NCI-H774 (cell line): Measurements from ENCODE around the gene JAKMIP3.

Source experiments
- DNase-seq: peaks from one replicate; lab custom pipeline; 2025; lab: John Stamatoyannopoulos, UW

The JAKMIP3 gene

DNA sequence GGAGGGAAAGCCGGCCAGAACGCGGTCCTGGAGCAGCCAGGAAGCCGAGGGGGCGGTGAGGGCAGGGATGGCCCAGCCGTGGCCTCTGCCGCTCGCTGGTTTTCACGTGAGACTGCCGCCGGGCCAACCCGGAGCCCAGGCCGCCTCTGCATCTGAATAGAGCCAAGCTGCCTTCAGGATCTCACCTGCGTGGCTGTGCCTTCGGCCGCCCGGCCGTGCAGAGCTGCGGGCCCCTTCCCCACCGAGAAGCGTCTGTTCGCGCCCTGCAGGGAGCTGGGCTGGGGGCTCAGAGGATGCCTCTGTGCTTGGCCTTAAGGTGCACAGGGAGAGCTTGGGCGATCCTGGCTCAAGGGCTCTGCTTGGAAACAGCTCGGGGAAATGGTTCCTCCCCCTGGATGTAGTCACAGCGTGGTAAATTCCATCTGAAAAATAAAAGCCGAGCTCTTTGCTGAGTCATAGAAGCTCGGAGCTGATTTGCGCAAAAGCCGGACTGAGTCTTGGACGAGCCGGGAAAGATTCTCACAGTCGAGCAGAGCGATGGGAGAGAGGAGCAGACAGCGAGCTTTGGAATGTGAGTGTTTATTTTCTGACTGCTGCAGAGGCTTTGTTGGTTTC is at the start of gene JAKMIP3:
Gene JAKMIP3 (plus strand): TSS at position 456 of the 615 bp plus-strand sequence. CDS start 38,863 bp downstream, outside the sequence.
- DNase-seq: no peak

DNA sequence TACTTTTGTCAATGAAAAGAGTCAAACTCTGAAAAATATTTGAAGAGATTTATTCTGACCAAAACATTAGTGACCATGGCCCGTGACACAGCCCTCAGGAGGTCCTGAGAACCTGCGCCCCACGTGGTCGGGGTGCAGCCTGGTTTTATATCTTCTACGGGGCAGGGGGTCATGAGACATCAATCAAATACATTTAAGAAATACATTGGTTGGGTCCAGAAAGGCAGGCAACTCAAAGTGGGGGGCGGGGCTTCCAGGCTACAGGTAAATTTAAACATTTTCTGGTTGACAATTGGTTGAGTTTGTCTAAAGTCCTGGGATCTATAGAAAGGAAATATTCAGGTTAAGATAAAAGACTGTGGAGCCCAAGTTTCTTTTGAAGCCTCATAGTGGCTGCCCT is 49.2 kb upstream of the JAKMIP3 start:
- DNase-seq: no peak

DNA sequence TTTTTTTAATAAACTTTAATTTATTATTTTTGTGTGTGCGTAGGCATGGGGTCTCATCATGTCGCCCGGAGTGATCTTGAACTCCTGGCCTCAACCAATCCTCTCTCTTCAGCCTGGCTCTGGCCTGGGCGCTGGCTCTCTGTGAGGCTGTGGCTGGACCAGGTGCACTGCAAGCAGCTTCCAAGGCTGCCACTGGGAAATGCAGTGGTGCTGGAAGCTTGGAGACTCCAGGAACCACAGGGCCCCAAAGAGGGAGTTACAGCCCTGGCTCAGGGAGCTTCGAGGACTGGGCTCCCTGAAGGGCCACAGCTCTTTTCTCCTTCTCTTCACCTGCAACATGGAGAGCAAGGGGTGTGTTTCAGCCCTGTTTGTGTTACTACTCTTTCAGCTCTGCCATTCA is 47.3 kb upstream of the JAKMIP3 start:
- no peak for DNase-seq

DNA sequence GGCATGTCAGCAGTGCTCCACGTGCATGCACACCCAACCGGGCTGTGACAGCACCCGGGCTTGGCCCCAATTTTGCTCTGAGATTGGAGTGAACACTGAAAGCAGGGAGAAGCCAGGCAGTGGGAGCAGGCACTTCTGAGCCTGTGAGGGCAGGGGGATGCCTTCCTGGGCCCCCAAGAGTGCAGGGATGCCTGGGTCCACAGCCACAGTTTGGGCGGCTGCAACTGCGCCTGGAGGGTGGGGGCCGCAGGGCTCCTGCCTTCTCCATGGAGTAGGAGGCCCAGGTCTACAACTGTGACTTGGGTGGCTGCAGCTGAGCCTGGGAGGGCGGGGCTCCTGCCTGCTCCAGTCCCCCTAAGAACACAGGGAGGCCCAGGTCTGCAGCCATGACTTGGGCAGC is 46.4 kb upstream of the JAKMIP3 start:
- no peak for DNase-seq

DNA sequence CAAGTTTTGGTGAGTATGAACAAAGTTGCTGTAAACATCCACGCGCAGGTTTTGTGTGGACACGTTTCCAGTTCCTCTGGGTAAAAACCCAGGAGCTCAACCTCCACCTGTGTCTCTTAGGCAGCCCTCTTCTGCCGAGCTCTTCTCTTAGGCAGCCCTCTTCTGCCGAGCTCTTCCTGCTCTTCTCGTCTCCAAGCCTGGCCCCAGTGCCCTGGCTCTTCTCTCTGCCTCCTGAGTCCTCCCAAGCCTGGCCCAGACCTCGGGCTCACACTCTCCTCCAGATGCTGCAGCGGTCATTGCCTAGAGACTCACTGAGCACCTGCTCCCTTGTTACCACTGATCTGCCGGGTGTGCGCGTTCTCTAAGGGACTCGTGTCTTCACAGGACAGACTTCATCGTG is 45.3 kb upstream of the JAKMIP3 start:
- no peak for DNase-seq

DNA sequence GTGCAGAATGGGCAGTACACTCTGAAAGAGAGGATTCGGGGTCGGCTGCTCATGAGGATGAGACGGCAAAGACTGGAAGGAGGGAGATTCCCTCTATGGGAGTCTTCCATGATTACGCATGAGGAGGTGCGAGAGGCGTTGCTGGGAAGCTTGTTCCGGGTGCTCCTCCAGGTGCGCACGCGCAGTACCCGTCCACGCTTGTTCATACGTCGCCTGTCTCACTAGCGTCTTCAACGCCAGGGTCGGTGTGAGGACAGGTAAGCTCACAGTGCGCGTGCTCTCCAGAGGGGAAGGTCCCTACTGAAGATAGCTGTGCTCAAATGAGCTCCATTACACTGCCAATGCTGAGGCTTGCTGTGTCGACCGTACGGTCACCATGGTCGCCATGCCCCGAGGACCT is 44.7 kb upstream of the JAKMIP3 start:
- no peak for DNase-seq

DNA sequence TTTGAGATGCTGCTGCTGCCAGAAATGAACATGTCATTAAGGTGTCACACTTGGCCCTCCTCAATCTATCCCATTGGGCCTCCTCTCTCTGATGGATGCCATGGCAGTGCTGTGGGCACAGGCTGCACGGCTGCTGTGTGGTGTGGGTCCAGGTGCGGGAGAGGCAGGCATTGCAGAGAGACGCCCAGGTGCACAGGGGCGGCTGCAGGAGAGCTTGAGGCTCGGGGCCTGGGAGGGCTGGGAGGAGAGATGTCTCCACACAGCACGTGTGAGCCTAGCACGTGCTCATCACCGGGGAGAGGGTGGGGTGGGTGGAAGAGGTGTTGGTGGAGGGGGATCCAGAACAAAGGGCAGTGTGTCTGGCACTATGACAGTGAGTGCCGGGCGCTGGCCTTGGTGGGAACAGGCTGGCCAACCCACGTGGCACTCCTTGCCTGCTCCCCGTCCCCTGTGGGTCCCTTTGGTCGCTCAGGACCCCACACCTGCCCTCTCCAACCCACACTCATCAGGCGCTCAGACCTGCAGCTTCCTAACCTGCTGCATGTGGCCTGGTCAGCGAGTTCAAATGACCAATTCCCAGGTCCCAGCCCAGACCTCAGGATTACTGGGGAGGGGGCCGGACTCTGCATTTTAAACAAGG is 44.1 kb upstream of the JAKMIP3 start:
- DNase-seq: no peak

DNA sequence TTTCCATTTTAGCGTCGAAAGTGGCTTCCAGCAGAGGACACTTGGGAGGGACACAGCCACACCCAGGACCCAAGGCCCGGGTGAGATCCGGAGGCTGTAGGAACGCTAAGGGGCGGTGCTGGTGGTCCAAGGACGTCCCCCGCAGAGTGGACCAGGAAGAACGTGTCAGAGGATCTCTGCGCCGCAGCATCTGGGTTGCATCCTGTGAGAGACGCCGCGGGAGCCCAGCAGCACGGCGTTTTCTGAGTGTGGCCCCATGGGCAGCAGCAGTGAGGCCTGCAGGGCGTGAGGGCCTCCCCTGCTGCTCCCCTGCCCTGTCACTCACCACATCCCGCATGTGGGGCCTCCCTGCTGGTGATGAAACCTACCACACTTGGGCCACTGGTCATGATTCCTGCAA is 43.5 kb upstream of the JAKMIP3 start:
- DNase-seq: no peak

DNA sequence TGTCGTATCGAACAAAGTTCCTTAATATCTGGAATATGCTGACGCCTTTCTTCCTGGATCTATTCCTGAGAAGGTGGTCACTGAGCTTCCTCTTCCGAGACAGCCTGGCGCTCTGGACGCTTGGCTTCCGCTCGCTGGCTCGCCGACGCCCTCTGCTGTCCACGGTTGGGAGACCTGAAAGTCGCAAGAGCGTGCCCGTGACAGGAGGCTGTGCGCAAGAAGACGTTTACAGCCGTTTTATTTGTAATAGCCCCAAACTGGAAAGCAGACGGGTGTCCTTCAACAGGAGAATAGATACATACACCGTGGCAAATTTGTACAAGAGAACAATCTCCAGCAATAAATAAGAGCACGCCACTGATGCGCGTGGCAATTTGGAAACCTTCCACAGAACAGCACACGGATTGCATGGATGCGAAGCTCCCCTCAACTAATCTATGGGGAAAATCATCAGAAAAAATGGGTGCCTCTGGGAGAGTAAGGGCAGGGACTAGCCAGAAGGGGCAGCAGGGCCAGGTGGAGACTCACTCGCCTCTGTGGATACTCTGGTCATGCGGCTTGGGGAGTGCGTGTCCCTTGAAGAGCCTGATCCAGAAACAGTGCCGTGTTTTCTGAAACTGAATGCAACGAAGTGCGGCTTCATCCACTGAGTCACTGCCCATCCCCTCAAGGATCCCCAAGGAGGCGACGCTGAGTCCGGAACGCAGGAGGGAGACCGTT is 42.5 kb upstream of the JAKMIP3 start:
- peak; percentile 29 for DNase-seq

DNA sequence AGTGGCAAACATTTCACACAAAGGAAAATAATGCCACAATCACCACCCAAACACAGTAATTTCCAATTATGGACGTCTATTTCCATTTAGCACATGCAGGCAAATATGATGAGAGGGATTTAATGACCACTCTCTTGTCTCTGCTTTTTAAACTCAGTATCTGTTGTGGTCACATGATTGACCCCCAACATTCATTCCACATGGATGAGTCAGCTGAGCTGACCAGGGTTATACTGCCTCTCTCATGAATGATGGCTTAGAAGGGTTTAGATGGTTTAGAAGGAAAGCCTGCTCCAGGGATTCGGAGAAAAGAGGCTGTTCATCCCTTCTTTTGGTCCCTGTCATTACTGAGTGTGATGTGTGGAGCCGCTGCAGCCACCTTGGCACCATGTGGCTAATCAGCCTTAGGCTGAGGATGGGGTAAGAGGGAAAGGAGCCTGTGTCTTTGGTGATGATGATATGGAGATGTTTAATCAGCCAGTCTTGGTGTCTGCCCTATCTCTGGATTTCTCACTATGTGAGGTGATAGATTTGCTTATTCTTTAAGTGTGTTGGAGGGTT is 38.2 kb upstream of the JAKMIP3 start:
- DNase-seq: no peak

DNA sequence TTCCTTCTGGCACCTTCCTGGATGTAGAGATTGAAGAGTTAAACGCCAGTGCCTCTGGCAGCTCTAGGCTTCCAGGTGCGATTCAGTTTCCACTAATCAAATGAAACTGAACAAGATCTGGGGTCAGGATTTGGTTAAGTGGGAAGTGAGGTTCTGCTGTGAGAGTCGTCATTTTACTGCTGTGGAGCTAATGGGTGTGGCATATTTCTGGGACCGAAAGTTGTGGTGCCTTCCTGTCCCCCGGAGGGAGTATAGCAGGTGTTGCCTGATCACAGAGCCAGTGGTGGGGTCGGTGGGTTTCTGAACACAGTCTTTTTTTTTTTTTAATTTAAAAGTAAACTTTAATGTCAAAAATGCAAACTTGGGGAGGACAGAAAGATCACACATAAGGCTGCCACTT is 37.0 kb upstream of the JAKMIP3 start:
- DNase-seq: no peak

DNA sequence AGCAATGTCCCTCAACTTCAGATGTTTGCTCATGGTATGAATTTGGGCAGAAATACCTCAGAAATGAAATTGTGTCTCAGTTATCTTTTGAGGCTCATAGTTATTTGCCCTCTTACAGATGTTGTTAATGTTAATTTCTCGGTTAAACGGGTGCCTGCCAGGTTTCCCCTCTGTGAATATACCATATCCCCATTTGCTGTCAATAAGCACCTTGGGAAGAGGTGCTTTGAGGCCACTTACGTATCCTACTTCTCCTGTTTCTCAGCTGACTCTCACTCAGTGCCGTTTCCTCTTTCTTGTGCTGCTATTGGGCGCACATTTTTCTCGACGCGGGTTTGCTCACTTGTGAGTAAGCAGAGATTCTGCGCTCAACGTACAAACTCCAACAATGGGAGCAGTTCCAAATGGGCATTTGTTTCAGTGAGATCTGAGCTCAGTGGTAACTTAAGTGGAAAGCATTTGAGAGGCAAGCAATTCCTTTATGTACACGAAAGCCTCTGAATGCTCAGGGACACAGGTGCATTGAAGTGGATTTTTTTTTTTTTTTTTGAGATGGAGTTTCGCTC is 34.8 kb upstream of the JAKMIP3 start:
- peak; percentile 4 for DNase-seq

DNA sequence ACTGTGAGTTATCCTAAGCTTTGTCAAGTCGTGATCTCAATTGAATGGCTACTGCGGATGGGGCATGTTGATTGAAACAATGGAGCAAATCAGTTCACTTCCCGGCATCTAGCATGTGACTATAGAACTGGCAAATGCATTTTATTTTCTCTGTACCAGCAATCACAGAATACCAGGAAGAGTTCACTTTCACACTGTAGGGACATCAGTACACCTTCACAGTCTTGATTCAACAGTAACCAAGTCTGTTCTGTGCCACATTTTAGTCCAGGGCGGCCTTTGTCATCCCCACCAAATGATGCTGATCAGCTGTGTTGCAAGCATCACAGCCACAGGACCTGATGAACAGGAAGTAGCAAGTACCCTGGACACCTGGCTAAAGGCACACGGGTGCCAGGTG is 32.1 kb upstream of the JAKMIP3 start:
- DNase-seq: no peak

DNA sequence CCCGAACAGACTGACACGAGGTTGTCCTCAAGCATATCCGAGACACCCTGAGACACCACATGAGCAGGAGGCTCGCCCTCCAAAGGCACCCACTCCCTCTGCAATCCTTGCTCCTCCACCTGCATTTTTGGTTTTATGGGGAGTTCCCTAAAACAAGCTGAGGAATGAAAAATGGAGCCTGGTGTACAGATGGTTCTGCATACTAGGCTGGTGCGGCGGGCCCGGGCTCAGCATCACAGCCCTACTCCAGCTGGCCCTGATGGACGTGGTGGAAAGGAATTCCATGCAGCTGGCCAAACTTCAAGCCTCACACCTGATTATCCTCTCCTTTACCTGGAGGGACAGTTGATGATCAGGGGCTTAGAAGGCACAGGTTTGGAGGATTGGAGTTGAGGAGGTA is 30.3 kb upstream of the JAKMIP3 start:
- DNase-seq: no peak

DNA sequence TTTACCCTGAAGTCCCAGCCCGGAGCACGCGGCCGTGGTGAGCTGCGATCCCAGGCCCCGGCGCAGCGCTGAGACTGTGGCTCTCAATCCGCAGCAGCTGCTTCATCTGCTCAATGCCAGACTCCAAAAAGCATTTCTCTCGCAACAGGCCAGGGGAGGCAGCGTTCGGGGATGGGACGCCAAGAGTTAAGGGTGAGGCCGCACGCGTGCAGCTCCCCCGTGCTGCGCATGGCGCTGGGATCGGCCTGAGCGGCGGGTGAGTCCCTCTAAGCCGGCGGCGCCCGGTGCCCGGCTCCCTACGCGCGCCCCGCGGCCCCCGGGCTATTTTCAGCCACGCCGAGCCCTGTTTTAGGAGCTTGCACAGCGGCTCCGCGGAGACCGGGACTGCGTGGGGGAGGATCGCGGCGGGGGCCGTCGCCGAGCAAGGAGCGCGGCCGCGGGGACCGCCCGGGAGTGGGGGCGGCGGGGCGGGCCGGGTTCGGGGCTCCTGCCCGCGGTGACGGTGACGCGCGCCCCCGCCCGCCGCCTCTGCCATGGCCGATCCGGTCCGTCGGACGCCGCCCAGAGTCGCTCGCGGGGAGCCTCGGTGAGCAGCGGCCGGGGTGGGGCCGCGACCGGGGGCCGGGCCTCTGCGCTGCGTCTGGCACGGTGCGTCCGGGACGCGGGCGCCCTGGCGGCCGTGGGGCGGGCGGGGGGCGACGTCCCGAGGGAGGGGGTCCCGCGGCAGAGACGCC is 29.4 kb upstream of the JAKMIP3 start:
- DNase-seq: no peak

DNA sequence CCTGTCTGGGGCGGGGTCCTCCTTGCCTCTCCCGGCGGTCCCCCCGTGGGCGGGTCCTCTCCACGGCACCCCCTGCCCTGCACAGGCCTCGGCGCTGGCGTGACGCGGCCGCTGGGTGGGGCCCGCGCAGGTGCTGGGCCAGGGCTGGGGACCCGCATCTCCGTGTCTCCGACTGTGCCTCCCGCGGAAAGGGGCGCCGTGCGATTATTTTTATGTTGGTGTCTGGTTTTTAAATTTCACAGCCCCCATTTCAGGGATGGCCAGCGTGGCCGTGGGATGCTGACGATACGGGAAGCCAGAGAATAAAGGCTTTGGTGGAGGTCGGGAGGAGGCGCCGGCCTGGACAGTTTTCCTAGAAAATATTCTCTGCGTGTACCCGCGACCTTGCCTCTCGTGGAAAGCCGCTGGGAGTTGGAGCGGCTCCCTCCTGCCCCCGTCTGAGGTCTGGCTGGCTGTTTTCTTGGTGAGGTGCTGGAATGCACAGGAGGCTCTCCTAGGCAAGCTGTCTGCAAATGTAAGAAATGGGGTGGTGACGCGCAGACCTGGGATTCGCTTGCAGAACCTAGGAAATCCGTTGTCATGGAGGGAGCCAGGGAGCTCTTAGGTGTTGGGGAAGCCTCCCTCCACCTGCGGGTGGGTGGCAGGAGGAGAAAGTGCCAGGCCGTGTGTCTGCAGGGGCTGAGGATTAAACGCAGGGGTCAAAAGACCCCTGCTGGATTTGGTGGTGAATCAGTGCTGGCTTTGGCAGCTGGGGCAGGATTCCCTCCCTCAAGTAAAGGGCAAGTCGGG is 28.7 kb upstream of the JAKMIP3 start:
- no peak for DNase-seq

DNA sequence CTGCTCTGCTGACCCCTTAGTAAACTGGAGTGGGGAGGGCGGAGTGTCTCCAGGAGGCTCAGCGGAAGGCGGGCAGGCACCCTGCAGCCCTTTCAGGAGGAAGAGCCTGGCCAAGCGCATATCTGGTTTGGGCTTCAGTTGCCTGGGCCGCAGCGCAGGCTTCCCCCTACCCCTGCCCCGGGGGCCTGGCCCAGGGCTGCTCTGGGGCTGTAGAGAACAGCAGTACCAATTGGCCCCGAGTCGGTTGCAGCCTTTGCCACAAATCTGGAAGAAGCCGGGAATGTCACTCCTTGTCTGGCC is 28.1 kb upstream of the JAKMIP3 start:
- no peak for DNase-seq

DNA sequence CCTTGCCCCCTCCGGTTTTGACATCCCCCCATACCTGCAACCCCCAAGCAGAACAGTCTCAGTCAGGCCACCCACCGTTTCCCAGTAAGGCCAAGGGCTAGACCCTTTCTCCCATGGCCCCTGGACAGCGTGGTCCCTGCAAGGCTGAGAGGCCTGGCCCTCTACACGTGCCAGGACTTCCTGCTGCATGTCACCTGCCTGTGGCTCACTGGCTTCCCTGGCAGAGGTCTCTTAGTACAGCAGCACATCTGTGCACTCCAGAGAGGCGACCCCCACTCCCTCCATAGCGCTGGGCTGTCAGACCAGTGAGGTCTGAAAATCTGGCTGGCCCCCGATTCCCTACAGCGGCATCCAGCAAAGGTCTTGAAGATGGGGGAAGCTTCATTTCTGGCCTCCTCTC is 26.4 kb upstream of the JAKMIP3 start:
- DNase-seq: no peak

DNA sequence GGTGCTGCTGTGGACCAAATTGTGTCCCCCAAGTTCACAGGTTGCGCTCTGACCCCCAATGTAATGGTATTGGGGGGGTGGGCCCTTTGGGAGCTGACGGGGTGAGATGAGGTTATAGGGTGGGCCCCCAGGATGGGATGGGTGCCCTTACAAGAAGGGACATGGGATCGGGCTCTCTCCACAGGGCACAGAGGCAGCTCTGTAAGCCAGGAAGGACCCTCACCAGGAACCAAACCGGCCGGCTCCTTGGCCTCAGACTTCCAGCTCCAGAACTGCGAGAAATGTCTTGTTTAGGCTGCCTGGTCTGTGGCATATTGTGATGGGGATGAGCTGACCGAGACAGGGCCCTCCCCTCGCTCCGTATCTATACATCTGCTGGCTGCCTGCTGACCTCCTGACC is 25.7 kb upstream of the JAKMIP3 start:
- no peak for DNase-seq

DNA sequence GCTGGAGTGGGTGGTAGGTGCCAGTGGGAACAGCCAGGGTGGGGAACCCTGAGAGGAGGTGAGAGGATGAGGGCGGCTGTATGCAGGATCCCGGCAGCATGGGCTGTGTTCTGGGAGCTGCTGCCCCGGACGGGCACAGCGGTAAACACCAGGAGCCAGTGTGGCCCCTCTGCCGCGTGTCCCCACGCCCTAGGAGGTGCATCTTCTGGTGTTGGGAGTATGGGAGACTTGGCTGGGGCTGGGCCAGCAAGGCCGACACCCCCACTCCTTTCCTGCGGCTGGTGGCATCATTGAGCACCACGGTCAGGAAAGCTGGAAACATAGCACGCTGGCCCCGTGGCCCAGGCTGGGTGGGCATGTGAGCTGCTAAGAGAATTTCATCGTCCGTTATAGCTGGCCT is 24.4 kb upstream of the JAKMIP3 start:
- DNase-seq: no peak

DNA sequence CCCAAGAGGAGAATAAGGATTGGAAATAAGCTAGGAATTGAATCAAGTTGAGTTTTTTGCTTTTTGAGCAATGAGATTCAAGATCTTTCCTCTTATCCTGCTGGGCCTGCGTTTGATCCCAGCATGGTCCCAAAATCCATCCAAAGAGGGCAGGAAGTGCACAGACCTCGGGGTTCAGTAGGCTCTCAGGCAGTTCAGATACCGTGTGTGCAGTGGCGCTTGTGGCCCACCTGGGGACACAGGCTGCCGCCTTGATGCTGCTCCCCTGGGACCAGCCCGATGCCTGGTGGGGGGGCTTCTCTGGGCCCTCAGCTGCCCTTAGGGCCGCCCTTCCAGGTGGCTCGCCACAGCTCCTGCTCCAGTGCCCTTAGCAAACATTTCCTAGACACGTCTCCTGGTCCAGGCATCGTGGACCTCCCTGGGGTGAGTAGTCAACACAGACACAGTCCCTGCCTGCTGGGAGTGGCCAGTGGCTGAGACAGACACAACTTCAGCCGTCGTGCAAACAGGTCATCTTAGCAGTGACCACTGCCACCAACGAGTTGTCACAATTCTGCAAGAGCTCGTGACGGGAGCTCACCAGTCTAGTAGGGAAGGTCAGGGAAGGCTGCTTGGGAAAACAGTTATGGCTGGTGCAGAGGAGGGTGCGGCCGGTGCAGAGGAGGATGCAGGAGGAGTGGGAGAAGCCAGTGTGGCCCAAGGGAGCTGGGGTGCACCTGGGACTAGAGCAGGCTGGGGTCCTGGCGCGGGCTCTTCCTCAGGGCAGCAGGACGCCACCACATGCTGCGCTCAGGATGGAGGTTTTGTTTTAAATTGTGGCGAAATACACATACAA is 21.7 kb upstream of the JAKMIP3 start:
- no peak for DNase-seq
